HG02852 (cell line): ENCODE data around the gene MACROD2.

Experiments
- ATAC-seq: cut with Tn5 transposase; IDR thresholded peaks from one replicate; pipeline ENCODE4 v1.9.1; 2021; ENCODE audit warnings: mild to moderate bottlenecking, moderate library complexity; ENCODE audit not compliant: unreplicated experiment

The MACROD2 gene

GRCh38 chr20:14386726-14387125, 391.4 kb downstream of the MACROD2 start:
- ATAC-seq: no peak

- ATAC-seq: no peak
Measured at GRCh38 chr20:14401479-14402138, 406.3 kb downstream of the MACROD2 start.

- ATAC-seq: no peak
Measured at GRCh38 chr20:14404515-14404914, 409.2 kb downstream of the MACROD2 start.

GRCh38 chr20:14406495-14406894, 411.2 kb downstream of the MACROD2 start:
- no peak for ATAC-seq

GRCh38 chr20:14407336-14407735, 412.0 kb downstream of the MACROD2 start:
- ATAC-seq: no peak

- no peak for ATAC-seq
Measured at GRCh38 chr20:14410869-14411555, 415.7 kb downstream of the MACROD2 start.

- no peak for ATAC-seq
Measured at GRCh38 chr20:14412065-14412681, 416.9 kb downstream of the MACROD2 start.

GRCh38 chr20:14413835-14414234, 418.5 kb downstream of the MACROD2 start:
- ATAC-seq: no peak

GRCh38 chr20:14414560-14414959, 419.2 kb downstream of the MACROD2 start:
- ATAC-seq: no peak

- no peak for ATAC-seq
Measured at GRCh38 chr20:14415467-14415866, 420.2 kb downstream of the MACROD2 start.

- no peak for ATAC-seq
Measured at GRCh38 chr20:14418376-14418775, 423.1 kb downstream of the MACROD2 start.

- ATAC-seq: no peak
Measured at GRCh38 chr20:14422892-14423291, 427.6 kb downstream of the MACROD2 start.

GRCh38 chr20:14431568-14431967, 436.3 kb downstream of the MACROD2 start:
- no peak for ATAC-seq

- ATAC-seq: no peak
Measured at GRCh38 chr20:14432085-14432484, 436.8 kb downstream of the MACROD2 start.

- no peak for ATAC-seq
Measured at GRCh38 chr20:14432597-14432996, 437.3 kb downstream of the MACROD2 start.

- ATAC-seq: no peak
Measured at GRCh38 chr20:14434384-14435136, 439.2 kb downstream of the MACROD2 start.

- no peak for ATAC-seq
Measured at GRCh38 chr20:14441201-14441600, 445.9 kb downstream of the MACROD2 start.

GRCh38 chr20:14444106-14444505, 448.8 kb downstream of the MACROD2 start:
- no peak for ATAC-seq

GRCh38 chr20:14445310-14445709, 450.0 kb downstream of the MACROD2 start:
- ATAC-seq: no peak

- ATAC-seq: no peak
Measured at GRCh38 chr20:14445902-14446301, 450.6 kb downstream of the MACROD2 start.

- ATAC-seq: no peak
Measured at GRCh38 chr20:14446446-14446845, 451.1 kb downstream of the MACROD2 start.
